ENCODE results near the gene PTPRA. TPM values are rescaled to one million over a fixed set of nuclear protein-coding genes. Genes with fewer than 3 reads are reported as not detected.

PTPRA gene
- total and polyA plus RNA-seq, 2 of the 13 experiments (the other 11 are each of a cell fraction or from before 2014, with no cell fraction given) = 47.2 to 127 TPM

GRCh38 chr20:2849529-2849928, 23.8 kb upstream of the PTPRA start (continued):
- TF ChIP-seq UBTF (CRISPR knock-in tag; IDR thresholded peaks at IDR 0.05) = no peak
- no peak for TF ChIP-seq ATF2 (CRISPR knock-in tag; IDR thresholded peaks at IDR 0.05)

- in situ Hi-C loops (cut with HindIII; ENCODE audit: extremely low pct_ligation_motif_present, low pct_unique_long_range_greater_than_20kb) = no loop called here
- CTCF ChIA-PET (ENCODE audit: low intra/inter-chr PET ratio, low total read pairs) = interaction anchor here (1.5 to 2.7 kb wide), 2 partner anchors 35 to 95 kb away, joined by 11 to 27 read pairs; partner anchors contain the start of gene TMEM239
Measured at GRCh38 chr20:2851086-2851485, 22.2 kb upstream of the PTPRA start.

More at GRCh38 chr20:2851086-2851485, 22.2 kb upstream of the PTPRA start:
- TF ChIP-seq ZNF724P (CRISPR knock-in tag; IDR thresholded peaks at IDR 0.05; ENCODE audit: borderline replicate concordance) (no peak), ZNF253 (CRISPR knock-in tag; IDR thresholded peaks at IDR 0.05; ENCODE audit: borderline replicate concordance) (no peak), ZMYM2 (CRISPR knock-in tag; IDR thresholded peaks at IDR 0.05) (no peak), MYNN (CRISPR knock-in tag; IDR thresholded peaks at IDR 0.05; ENCODE audit: low read depth) (no peak), ZNF704 (CRISPR knock-in tag; IDR thresholded peaks at IDR 0.05; ENCODE audit: borderline replicate concordance) (0 out of 2 replicates have a peak, but pooled peaks have one; percentile 2), MTA1 (CRISPR knock-in tag; IDR thresholded peaks at IDR 0.05; ENCODE audit: borderline replicate concordance) (0 out of 2 replicates have a peak, but pooled peaks have one; percentile 22)
- H3K9me3 ChIP-seq (ENCODE audit: low read length) = no peaks in the 10 kb centered on the region
- DNase-seq (ENCODE audit: low spot score) (no peak), FAIRE-seq (no peak), ATAC-seq (no peak; the same call in 1 of the 3 replicates)
- POLR2A ChIA-PET = interaction anchor here (1.8 kb wide), 1 partner anchor 198 kb away, joined by 5 read pairs; the partner anchor contains the start of gene NOP56
- 83% methylated on average over 10 of the region's 10 CpGs for WGBS (ENCODE audit: low lambda C conversion rate)
- no peak overlapping the region for H3K27ac ChIP-seq (ENCODE audit: extremely low read length, insufficient read depth, low read length)
- H3K4me2 ChIP-seq (ENCODE audit: low read depth, low read length) = no peak overlapping the region
- H3K27me3 ChIP-seq (ENCODE audit: control insufficient read depth in 1 of 2, insufficient read depth in 2 of 2, low read length in 2 of 2) = no peaks in the 10 kb centered on the region
- H3K4me3 ChIP-seq (replicated peaks in 1 of 3; ENCODE audit: insufficient read depth in 1 of 3, low read depth in 2 of 3, low read length in 3 of 3) = no peak overlapping the region
- no peaks in the 10 kb centered on the region for H3K79me2 ChIP-seq (ENCODE audit: insufficient read depth, low read length)
- no peak overlapping the region for H3K9ac ChIP-seq (ENCODE audit: insufficient read depth, low read depth, low read length)
- no peak overlapping the region for H2AFZ ChIP-seq (ENCODE audit: low read length)
- intact Hi-C loops (cut with micrococcal nuclease; ENCODE audit: unreplicated experiment) = no loop called here
- H3K4me1 ChIP-seq (ENCODE audit: insufficient read depth, low read length) = no peaks in the 10 kb centered on the region
- no TSS peak for BruUV-seq (replicated peaks)
- no peaks in the 10 kb centered on the region for H3K36me3 ChIP-seq (replicated peaks in 1 of 2; ENCODE audit: control insufficient read depth in 1 of 2, insufficient read depth in 2 of 2, low read length in 2 of 2)
- no peaks in the 10 kb centered on the region for H4K20me1 ChIP-seq (ENCODE audit: insufficient read depth, low read length)
